H1 (cell line): ENCODE data around the gene GAP43. TPM values are rescaled to one million over a fixed set of nuclear protein-coding genes. Genes with fewer than 3 reads are reported as not detected.

Experiments used
- CBX5 ChIP-seq: fragments of 300-800, 300-1000 bp; sonication (generic); IDR thresholded peaks from 2 replicates; pipeline ENCODE4 v1.7.1; 2016; ENCODE audit warnings: antibody characterized with exemption, low read length, low read depth
- TBP ChIP-seq: IDR thresholded peaks from 2 replicates; pipeline ENCODE4 v1.6.1; 2011; ENCODE audit warnings: low read depth, low read length, improper control_type of control experiment
- polyA plus RNA-seq, 7 experiments: library from polyadenylated mRNA; depleted of rRNA in 3 of 7; stranded (reverse) in 5 of 7; unstranded in 2 of 7; fragments of >200 nt in 5 of 7; fragments of 200-250 nt in 2 of 7; gene quantifications; 1 replicate in 5 of 7; 2 replicates in 1 of 7; 4 replicates in 1 of 7; pipeline versions ENCODE4 v1.2.1 to v1.2.3, GENCODE V29; 2011 to 2013; ENCODE audit warnings: missing spikeins in 2 of 7, mixed read lengths in 2 of 7
- total RNA-seq: library from RNA; stranded (reverse); fragmentation: NEBNext Ultra II Directional; extraction: Animal tissue kit (Norgen Biotek cat#: 25700); gene quantifications from 2 replicates; pipeline ENCODE4 v1.2.1, GENCODE V29; 2021

GAP43 gene
- total and polyA plus RNA-seq, 2 of the 8 experiments (the other 6 are each of a cell fraction or from before 2014, with no cell fraction given): 11.2 to 21.9 TPM

- TF ChIP-seq TBP (no peak), CBX5 (no peak)
Observed at GRCh38 chr3:115708540-115708939, 85.2 kb downstream of the GAP43 start (continued).
